ENCODE measurements around the gene PROM2.

- TF ChIP-seq, protein P1, sequence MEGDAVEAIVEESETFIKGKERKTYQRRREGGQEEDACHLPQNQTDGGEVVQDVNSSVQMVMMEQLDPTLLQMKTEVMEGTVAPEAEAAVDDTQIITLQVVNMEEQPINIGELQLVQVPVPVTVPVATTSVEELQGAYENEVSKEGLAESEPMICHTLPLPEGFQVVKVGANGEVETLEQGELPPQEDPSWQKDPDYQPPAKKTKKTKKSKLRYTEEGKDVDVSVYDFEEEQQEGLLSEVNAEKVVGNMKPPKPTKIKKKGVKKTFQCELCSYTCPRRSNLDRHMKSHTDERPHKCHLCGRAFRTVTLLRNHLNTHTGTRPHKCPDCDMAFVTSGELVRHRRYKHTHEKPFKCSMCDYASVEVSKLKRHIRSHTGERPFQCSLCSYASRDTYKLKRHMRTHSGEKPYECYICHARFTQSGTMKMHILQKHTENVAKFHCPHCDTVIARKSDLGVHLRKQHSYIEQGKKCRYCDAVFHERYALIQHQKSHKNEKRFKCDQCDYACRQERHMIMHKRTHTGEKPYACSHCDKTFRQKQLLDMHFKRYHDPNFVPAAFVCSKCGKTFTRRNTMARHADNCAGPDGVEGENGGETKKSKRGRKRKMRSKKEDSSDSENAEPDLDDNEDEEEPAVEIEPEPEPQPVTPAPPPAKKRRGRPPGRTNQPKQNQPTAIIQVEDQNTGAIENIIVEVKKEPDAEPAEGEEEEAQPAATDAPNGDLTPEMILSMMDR (IDR thresholded peaks at IDR 0.05): no peak
- TF ChIP-seq POLR2A (IDR thresholded peaks at IDR 0.05): no peak
Measured at GRCh38 chr2:95271381-95271971, 2.8 kb upstream of the PROM2 start.
